Transverse colon (tissue), 4 donors: ENCODE data around the gene RSL1D1. TPM values are rescaled to one million over a fixed set of nuclear protein-coding genes. Genes with fewer than 3 reads are reported as not detected.
"Not testable (repeated sequence)": the region's sequence is repeated elsewhere in the genome, so short reads cannot be mapped to it uniquely, and the experiment has no call there.

Experiments
- DNase-seq: peaks from one replicate; pipeline ENCODE4 v3.0.0-alpha.2; 2019
- H3K27ac ChIP-seq, 4 donors: fragments of 200-600 bp; sonication (generic); 2 replicates each; pipeline ENCODE4 v1.5.1; 2016 to 2018; ENCODE audit warnings: inconsistent platforms in 4 of 4
- H3K27me3 ChIP-seq: fragments of 200-600 bp; sonication (generic); 2 replicates; pipeline ENCODE4 v1.5.1; 2017; ENCODE audit warnings: inconsistent platforms
- H3K36me3 ChIP-seq, 4 donors: fragments of 200-600 bp; sonication (generic); 2 replicates each; pipeline ENCODE4 v1.5.1; 2017 to 2019; ENCODE audit warnings: inconsistent platforms in 4 of 4
- H3K4me1 ChIP-seq, 4 donors: fragments of 200-600 bp; sonication (generic); 2 replicates each; pipeline ENCODE4 v1.5.1; 2017 to 2020; ENCODE audit warnings: inconsistent platforms in 4 of 4
- H3K4me3 ChIP-seq, 4 donors: fragments of 200-600 bp; sonication (generic); 1 replicate in 1 of 4; 2 replicates in 3 of 4; pipeline versions ENCODE4 v1.5.1 to v1.6.1; 2017 to 2019; ENCODE audit warnings: inconsistent platforms in 4 of 4
- H3K9me3 ChIP-seq, 2 donors: fragments of 200-600 bp; sonication (generic); 2 replicates each; pipeline ENCODE4 v1.5.1; 2017 to 2019; ENCODE audit warnings: inconsistent platforms in 2 of 2
- EP300 ChIP-seq: sonication (generic); formaldehyde crosslinking; IDR thresholded peaks from one replicate; pipeline ENCODE4 v1.6.1; 2017; ENCODE audit warnings: antibody characterized with exemption, low read depth
- POLR2A ChIP-seq: fragments of 450-650 bp; IDR thresholded peaks from one replicate; pipeline ENCODE4 v1.6.1; 2016; ENCODE audit warnings: antibody characterized with exemption, mild to moderate bottlenecking, moderate library complexity
- POLR2AphosphoS5 ChIP-seq, 3 donors: sonication (generic); formaldehyde crosslinking; IDR thresholded peaks; one replicate each; pipeline ENCODE4 v1.6.1; 2016; ENCODE audit warnings: antibody characterized with exemption in 3 of 3
- WGBS, 2 donors: methylation state at CpG; one replicate each; pipeline ENCODE4 v1.1.5; 2018; ENCODE audit warnings: low coverage in 1 of 2; 5-methylcytosine and 5-hydroxymethylcytosine counted together
- in situ Hi-C, 4 donors: fragments of 200-750 bp; cut with MboI; loops; one replicate each; pipeline versions ENCODE4 v1.15.0 to v1.15.1; 2017; ENCODE audit warnings: low sequenced_read_pairs in 3 of 4, low pct_ligation_motif_present in 1 of 4, low pct_unique_long_range_greater_than_20kb in 1 of 4
- intact Hi-C: fragments of 100-400 bp; cut with DNase I; formaldehyde crosslinking; loops from one replicate; pipeline ENCODE4 v1.15.1; 2023; ENCODE audit warnings: low total_unique reads
- total RNA-seq, 4 donors: library from RNA; depleted of rRNA; stranded (reverse); fragments of >200 nt; gene quantifications; one replicate each; pipeline ENCODE4 v1.1.0, GENCODE V29; 2016
- TF ChIP-seq, protein P1 (sequence below), 5 experiments: fragments of 200-600 bp in 3 of 5; fragments of 450-650 bp in 2 of 5; sonication (generic) in 3 of 5; IDR thresholded peaks; 1 replicate in 2 of 5; 2 replicates in 3 of 5; pipeline ENCODE4 v1.5.1; 2016 to 2017; ENCODE audit warnings: antibody characterized with exemption in 5 of 5, inconsistent platforms in 3 of 5, mild to moderate bottlenecking in 2 of 5, moderate library complexity in 1 of 5

Gene RSL1D1
- total RNA-seq, 4 donors from 2014 or later = 41.5 to 120 (median 65.9) TPM

DNA sequence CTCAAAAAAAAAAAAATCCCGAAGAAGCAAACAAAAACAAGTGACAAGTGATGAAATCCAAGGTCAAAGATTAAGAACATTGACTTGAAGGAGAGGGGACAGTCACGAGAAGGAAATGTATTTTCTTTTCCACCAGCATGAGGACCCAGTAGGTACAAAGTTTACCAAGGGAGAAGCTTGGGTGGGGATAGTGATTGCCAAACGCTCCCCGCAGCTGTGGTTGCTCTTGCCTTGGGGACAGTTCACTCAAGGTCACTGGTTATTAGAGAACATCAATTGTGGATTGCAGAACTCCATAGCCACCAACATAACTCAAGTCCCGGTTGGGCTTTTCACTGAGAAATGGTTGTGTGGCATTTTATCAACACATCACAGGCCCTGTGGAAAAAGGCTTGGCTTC is 27.0 kb downstream of the RSL1D1 start:
- TF ChIP-seq POLR2AphosphoS5 (IDR thresholded peaks at IDR 0.05) (peak in 1 of 3 donors; percentile 8), EP300 (no peak), POLR2A (no peak)
- TF ChIP-seq, protein P1, sequence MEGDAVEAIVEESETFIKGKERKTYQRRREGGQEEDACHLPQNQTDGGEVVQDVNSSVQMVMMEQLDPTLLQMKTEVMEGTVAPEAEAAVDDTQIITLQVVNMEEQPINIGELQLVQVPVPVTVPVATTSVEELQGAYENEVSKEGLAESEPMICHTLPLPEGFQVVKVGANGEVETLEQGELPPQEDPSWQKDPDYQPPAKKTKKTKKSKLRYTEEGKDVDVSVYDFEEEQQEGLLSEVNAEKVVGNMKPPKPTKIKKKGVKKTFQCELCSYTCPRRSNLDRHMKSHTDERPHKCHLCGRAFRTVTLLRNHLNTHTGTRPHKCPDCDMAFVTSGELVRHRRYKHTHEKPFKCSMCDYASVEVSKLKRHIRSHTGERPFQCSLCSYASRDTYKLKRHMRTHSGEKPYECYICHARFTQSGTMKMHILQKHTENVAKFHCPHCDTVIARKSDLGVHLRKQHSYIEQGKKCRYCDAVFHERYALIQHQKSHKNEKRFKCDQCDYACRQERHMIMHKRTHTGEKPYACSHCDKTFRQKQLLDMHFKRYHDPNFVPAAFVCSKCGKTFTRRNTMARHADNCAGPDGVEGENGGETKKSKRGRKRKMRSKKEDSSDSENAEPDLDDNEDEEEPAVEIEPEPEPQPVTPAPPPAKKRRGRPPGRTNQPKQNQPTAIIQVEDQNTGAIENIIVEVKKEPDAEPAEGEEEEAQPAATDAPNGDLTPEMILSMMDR (IDR thresholded peaks at IDR 0.05) = no peak
- peak; percentile 41 for DNase-seq
- no peak overlapping the region for H3K4me3 ChIP-seq
- no peaks in the 10 kb centered on the region for H3K27me3 ChIP-seq
- H3K27ac ChIP-seq = peak overlapping the region in 3 of 4 donors; percentile 13 to 36 (median 18)
- peaks cover 0 to 10% (median 0%) of the 10 kb centered on the region in 4 donors for H3K4me1 ChIP-seq
- H3K36me3 ChIP-seq = no peaks in the 10 kb centered on the region
- intact Hi-C loops = no loop called here
- no peaks in the 10 kb centered on the region for H3K9me3 ChIP-seq
- in situ Hi-C loops = loop anchor here in 3 of 4 donors (25.0 kb wide), 3 partner anchors 287 to 437 kb away; a partner anchor contains a TSS
- 29 to 80% methylated on average over 1 to 5 of the region's 5 CpGs for WGBS, 2 donors

DNA sequence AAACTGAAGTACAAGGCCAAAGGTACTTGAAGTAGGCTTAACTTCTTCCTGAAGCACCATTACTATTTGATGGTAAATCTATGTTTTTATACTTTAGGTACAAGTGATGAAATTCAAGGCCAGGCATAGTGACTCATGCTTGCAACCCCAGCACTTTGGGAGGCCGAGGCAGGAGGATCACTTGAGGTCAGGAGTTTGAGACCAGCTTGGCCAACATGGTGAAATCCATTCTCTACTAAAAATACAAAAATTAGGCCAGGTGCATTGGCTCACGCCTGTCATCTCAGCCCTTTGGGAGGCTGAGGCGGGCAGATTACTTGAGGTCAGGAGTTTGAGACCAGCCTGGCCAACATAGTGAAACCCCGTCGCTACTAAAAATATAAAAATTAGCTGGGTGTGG is 27.7 kb downstream of the RSL1D1 start:
- DNase-seq, H3K27me3 ChIP-seq, H3K36me3 ChIP-seq, intact Hi-C loops, H3K4me1 ChIP-seq, H3K9me3 ChIP-seq, H3K4me3 ChIP-seq: not testable (repeated sequence)
- WGBS, 2 donors = 93% methylated on average over 5 of the region's 5 CpGs; no CpG with 5 or more reads in 1 of the 2 donors
- peak overlapping the region in 1 of 4 donors; percentile 18 for H3K27ac ChIP-seq
- in situ Hi-C loops = loop anchor here in 3 of 4 donors (25.0 kb wide), 3 partner anchors 286 to 436 kb away; a partner anchor contains a TSS

DNA sequence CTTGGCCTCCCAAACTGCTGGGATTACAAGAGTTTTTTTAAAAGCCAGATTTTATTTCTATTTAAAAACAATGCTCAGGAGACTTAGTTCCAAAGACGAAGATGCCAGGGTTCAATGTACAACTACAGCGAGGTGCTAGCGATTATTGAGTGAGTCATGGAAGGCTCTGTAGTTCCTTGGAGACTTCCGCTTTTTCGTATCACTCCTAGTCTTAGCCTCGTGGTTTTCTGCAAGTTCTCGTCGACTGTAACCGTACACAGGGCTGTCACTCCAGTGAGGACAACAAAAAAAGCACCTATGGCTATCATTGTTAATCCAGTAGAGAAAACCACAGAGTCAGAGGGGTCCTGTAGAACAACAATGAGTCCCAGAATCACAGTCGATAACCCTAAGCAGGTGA is 31.5 kb downstream of the RSL1D1 start:
- WGBS, 2 donors = 54 to 83% methylated on average over 7 to 10 of the region's 10 CpGs
- Histone ChIP-seq H3K4me3 (no peak overlapping the region), H3K4me1 (peaks cover 0 to 8% (median 0%) of the 10 kb centered on the region in 4 donors), H3K9me3 (no peaks in the 10 kb centered on the region), H3K27ac (no peak overlapping the region), H3K27me3 (no peaks in the 10 kb centered on the region), H3K36me3 (no peaks in the 10 kb centered on the region)
- no peak for DNase-seq
- intact Hi-C loops (no loop called here), in situ Hi-C loops (loop anchor here in 3 of 4 donors (10.0 to 25.0 kb wide), 4 partner anchors 282 to 432 kb away; a partner anchor contains a TSS)
- TF ChIP-seq, protein P1 (IDR thresholded peaks at IDR 0.05) = no peak
- TF ChIP-seq POLR2A (no peak), EP300 (no peak), POLR2AphosphoS5 (IDR thresholded peaks at IDR 0.05) (no peak)

DNA sequence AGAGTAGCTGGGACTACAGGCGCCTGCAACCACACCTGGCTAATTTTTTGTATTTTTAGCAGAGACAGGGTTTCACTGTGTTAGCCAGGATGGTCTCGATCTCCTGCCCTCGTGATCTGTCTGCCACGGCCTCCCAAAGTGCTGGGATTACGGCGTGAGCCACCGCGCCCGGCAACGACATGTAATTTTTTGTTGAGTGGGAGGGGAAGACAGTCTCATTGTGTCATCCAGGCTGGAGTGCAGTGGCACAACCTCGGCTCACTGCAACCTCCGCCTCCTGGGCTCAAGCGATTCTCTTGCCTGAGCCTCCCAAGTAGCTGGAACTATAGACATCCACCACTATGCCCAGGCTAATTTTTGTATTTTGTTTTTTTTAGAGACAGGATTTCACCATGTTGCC is 32.4 kb downstream of the RSL1D1 start:
- in situ Hi-C loops = loop anchor here in 3 of 4 donors (10.0 to 25.0 kb wide), 4 partner anchors 282 to 432 kb away; a partner anchor contains a TSS
- H3K36me3 ChIP-seq, H3K9me3 ChIP-seq, intact Hi-C loops, DNase-seq, H3K4me3 ChIP-seq, H3K27ac ChIP-seq, H3K4me1 ChIP-seq, H3K27me3 ChIP-seq: not testable (repeated sequence)
- WGBS, 2 donors = 90 to 92% methylated on average over 2 to 8 of the region's 13 CpGs

DNA sequence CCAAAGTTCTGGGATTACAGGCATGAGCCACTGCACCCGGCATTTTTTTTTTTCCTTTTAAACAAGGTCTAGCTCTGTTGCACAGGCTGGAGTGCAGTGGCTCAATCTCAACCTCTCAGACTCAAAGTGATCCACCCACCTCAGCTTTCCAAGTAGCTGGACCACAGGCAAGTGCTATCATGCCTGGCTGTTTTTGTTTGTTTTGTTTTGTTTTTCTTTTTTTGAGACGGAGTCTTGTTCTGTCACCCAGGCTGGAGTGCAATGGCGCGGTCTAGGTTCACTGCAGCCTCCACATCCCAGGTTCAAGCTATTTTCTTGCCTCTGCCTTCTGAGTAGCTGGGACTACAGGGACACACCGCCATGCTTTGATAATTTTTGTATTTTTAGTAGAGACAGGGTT is 35.2 kb downstream of the RSL1D1 start:
- 71 to 80% methylated on average over 4 to 5 of the region's 5 CpGs for WGBS, 2 donors
- Histone ChIP-seq H3K27ac (no peak overlapping the region), H3K9me3 (no peaks in the 10 kb centered on the region), H3K4me3 (no peak overlapping the region), H3K4me1 (no peaks in the 10 kb centered on the region), H3K27me3 (no peaks in the 10 kb centered on the region), H3K36me3 (no peaks in the 10 kb centered on the region)
- in situ Hi-C loops (loop anchor here in 3 of 4 donors (10.0 to 25.0 kb wide), 4 partner anchors 279 to 429 kb away; a partner anchor contains a TSS), intact Hi-C loops (no loop called here)
- TF ChIP-seq EP300 (no peak), POLR2A (no peak), POLR2AphosphoS5 (IDR thresholded peaks at IDR 0.05) (no peak)
- TF ChIP-seq, protein P1 (IDR thresholded peaks at IDR 0.05) = no peak
- DNase-seq = no peak

DNA sequence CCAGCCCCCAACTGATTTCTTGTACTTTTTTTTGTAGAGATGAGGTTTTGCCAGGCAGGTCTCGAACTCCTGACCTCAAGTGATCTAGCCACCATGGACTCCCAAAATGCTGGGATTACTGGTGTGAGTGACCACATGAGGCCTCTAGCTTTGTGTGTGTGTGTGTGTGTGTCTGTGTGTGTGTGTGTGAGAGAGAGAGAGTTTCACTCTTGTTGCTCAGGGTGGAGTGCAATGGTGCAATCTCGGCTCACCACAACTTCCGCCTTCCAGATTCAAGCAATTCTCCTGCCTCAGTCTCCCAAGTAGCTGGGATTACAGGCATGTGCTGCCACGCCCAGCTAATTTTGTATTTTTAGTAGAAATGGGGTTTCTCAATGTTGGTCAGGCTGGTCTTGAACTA is 36.5 kb downstream of the RSL1D1 start:
- peak; percentile 21 for DNase-seq
- H3K27ac ChIP-seq, H3K4me1 ChIP-seq, H3K36me3 ChIP-seq, H3K4me3 ChIP-seq, H3K27me3 ChIP-seq, intact Hi-C loops, H3K9me3 ChIP-seq: not testable (repeated sequence)
- in situ Hi-C loops = loop anchor here in 3 of 4 donors (10.0 to 25.0 kb wide), 4 partner anchors 277 to 427 kb away; a partner anchor contains a TSS
- WGBS, 2 donors = 82% methylated on average over 4 of the region's 4 CpGs; no CpG with 5 or more reads in 1 of the 2 donors
